Sciatic nerve (tissue), 2 donors: ENCODE results near the gene LAPTM5. TPM values are rescaled to one million over a fixed set of nuclear protein-coding genes. Genes with fewer than 3 reads are reported as not detected.
"Not testable (repeated sequence)": the region's sequence is repeated elsewhere in the genome, so short reads cannot be mapped to it uniquely, and the experiment has no call there.

Experiments
- ATAC-seq: fragments of 200-7000 bp; cut with Tn5 transposase; one replicate; pipeline ENCODE4 v1.9.1; 2020; ENCODE audit warnings: mild to moderate bottlenecking, moderate library complexity
- DNase-seq: peaks from one replicate; pipeline ENCODE4 v3.0.0-alpha.2; 2020; ENCODE audit warnings: low spot score
- intact Hi-C: fragments of 100-400 bp; cut with DNase I; formaldehyde crosslinking; loops from one replicate; pipeline ENCODE4 v1.14.2; 2022
- total RNA-seq: library from RNA; stranded (reverse); fragmentation: NEBNext Ultra II Directional; extraction: Animal tissue kit (Norgen Biotek cat#: 25700); gene quantifications from one replicate; pipeline ENCODE4 v1.2.1, GENCODE V29; 2021
- donor health status: DM: no; HTN: no; CAD: no.
- donor health status: DM: no; HTN: no; CAD: no.

Gene LAPTM5
- total RNA-seq, 1 donor from 2014 or later = 65.0 TPM

DNA sequence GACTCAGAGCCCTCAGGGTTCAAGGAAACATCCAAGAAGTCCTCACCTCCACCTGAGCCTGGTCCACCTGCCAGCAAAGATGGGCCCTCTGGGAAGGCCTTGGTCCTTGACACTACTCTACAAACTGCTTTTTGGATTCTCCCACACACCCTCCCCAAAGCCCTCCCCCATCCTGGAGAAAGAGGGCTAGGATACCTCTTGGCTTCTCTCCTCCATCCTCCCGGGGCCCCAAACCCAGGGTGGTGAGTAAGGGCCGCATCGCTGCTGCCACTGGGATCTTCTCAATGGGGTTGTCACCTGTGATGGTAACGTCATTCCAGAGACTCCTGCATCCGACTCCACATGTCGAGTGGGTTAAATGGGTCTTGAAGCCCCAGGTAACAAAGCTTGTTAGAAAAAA is 60.7 kb downstream of the LAPTM5 start:
- intact Hi-C loops = no loop called here
- DNase-seq = no peak
- no peak for ATAC-seq

- intact Hi-C loops = no loop called here
- ATAC-seq (peak; percentile 84), DNase-seq (no peak)
Observed at GRCh38 chr1:30695439-30695841, 62.1 kb downstream of the LAPTM5 start.

GRCh38 chr1:30694280-30695175 is 63.0 kb downstream of the LAPTM5 start:
- ATAC-seq = no peak
- intact Hi-C loops = no loop called here
- DNase-seq = no peak

DNA sequence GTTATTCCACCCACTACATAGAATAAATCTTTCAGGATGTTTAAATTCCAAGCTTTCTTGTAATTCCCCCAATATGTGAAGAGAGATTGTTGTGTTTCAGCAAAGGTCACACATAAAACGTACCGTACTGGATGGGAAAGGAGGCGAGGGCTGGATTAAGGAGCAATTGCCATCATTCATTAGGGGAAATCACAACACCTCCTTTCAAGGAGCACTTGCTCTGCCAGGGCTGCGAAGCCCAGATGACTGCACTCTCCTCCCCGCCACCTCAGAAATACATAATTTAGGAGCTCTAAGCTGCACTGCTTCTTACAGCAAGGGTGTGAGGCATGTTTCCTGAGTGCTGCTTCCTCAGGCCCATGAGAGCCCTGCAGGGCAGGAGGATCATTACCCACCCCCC is 63.8 kb downstream of the LAPTM5 start:
- DNase-seq = no peak

DNA sequence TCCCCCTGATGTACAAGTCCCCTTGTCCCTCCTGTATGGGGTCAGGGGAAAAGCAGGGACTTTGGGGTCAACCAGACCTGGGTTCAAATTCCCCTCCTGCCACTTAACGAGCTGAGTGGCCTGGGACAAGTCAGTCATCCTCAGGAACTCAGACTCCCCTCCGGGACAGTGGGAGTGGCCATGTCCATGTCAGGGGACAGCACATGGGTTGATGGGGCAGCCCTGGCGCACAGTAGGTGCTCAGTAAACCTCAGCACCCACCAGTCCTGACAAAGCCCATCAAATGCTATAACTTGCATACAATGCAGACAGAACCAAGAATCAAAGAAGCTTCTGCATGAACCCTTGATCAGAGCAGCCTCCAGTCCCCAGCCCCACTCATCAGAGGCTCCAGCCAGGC is 64.2 kb downstream of the LAPTM5 start:
- DNase-seq (no peak), ATAC-seq (no peak)
- intact Hi-C loops = no loop called here

More for the DNA sequence above, 63.8 kb downstream of the LAPTM5 start:
- ATAC-seq = no peak
- intact Hi-C loops = no loop called here

DNA sequence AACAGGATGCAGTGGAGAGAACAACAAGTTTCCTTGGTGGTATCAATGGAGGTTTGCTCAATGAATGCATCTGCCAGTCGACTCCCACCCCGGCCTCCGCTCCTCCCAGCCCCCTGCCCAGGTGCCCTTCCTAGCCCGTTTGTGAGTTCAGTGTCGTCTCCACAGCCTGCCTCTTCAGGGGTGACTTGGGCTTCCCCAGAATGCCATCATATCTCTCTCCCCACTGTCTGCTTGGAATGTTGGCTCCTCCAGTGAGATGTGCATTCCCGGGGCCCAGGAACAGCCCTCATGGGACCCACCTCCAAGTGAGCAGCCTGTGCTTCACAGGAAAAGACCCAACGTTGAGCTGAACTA is 64.6 kb downstream of the LAPTM5 start:
- ATAC-seq (no peak), DNase-seq (no peak)
- intact Hi-C loops = no loop called here

DNA sequence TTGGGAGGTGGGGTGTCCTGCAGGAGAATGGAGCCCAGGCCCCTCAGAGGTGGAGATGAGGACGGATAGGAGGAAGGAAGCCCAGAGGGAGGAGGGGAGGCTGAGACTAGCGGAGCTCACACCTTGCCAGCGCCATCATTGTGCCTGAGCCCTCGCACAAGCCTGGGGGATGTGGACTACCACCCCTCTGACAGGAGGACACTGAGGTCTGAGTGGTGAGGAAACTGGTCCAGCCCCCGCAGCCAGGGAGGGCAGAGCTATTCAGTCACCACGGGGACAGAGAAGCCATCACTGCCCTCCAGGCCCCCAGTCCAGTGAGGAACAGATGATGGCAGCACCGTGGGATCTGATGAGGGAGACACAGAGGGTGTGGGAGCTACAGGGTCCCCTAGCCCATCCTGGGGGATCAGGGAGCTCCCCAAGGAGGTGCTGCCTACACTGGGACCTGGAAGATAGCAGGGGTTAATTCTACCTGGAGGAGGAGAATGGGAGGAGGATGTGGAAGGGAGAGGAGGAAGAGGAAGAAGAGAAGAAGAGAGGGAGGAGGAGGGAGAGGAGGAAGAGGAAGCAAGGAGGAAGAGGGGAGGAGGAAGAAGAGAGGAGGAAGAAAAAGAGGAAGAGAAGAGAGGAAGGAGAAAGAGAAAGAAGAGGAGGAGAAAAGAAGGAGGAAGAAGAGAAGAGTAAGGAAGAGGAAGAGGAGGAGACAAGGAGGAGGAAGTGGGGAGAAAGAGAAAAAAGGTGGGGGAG is 65.2 kb downstream of the LAPTM5 start:
- intact Hi-C loops = no loop called here
- DNase-seq = no peak

DNA sequence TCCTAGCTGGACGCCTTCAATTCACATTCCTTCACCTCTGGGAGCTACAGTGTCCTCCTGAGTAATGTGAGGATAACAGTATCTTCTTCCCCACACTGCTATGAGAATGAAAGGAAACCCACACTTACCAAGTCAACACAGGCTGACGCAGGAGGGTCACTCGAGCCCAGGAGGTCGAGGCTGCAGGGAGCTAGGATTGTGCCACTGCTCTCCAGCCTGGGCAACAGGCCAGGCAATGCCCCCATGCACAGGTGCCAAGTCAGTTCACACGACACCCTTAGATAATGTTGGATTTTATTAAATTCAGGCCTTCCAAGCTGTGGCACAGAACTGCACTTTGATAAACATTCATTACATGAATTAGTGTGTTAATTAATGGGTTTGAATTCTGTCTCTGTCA is 66.1 kb downstream of the LAPTM5 start:
- ATAC-seq = no peak

More for the DNA sequence above, 65.2 kb downstream of the LAPTM5 start:
- no peak for ATAC-seq

GRCh38 chr1:30689901-30690645 is 67.5 kb downstream of the LAPTM5 start:
- intact Hi-C loops = no loop called here
- DNase-seq (no peak), ATAC-seq (no peak)

More for the DNA sequence above, 66.1 kb downstream of the LAPTM5 start:
- intact Hi-C loops = no loop called here
- DNase-seq = no peak

- DNase-seq (no peak), ATAC-seq (no peak)
- intact Hi-C loops = no loop called here
Observed at GRCh38 chr1:30688920-30689794, 68.4 kb downstream of the LAPTM5 start.

GRCh38 chr1:30688516-30688915 is 69.1 kb downstream of the LAPTM5 start:
- intact Hi-C loops, DNase-seq, ATAC-seq: not testable (repeated sequence)

DNA sequence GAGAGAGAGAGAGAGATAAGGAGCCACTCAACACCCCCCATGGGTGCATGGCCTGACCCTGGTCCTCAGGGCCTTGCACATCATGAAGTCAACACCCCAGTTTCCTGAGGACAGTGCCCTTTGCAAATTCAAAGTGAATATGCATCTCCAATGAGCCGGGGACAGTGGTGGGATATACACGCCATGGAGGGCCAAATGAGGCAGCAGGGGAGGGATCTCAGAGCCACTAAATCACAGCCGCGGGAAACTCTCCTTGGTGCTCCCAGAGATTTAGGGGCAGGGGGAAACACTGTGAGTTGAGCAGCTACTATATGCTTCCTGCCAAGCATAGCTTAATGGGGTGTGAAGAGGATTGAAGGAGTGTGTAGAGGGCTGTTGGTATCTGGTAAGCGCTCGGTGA is 69.7 kb downstream of the LAPTM5 start:
- no peak for DNase-seq

DNA sequence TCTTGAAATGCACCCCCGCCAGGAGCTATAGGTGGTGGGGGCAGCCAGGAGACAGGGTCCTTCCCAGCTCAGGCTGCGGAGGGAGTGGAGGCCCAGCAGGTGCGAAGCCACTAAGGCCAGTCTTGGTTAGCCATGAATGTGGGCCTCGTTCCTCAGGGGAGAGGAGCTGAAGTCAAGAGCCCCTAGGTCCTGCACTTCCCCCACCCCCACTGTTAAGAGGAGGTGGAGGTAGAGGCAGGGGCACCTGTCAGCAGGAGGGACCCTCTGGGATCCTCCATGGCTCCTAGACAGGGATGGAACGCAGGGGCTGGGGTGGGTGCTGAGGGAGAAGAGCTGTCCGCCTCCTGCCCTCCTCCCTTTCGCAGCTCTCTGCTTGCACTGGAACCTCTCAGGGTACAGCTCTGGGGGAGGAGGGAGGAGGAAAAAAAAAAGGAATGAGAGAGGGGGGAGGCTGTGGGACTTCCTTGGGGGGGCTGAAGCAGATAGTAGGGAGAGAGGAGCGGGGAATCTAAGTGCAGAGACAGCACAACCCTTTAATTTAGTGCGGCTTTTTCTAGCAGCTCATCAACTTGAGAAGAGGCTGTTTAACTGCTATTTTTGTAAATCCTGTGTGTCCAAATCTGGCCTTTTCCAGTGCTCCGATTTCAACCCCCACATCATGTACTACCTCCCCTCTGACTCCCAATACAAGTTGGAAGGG is 71.2 kb downstream of the LAPTM5 start:
- ATAC-seq (no peak), DNase-seq (no peak)
- intact Hi-C loops = no loop called here

More for the DNA sequence above, 69.7 kb downstream of the LAPTM5 start:
- intact Hi-C loops = no loop called here
- ATAC-seq = no peak

DNA sequence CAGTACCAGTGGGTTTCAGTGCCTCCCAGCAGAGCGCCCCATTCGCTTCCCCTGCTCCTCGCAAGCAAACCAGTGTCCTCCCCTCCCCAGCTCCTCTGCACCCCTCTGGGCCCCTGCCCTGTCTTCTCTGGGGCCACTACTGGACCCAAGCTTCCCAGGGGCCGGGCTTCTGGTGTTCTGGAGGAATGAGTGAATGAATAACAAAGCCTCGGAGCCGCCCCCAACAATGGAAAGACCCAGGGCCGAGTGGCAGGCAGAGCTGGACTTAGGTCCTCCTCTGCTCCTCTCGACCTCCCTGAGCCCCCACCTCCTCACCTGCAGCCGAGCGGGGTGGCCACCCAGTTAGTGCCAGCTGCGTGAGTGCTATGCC is 71.8 kb downstream of the LAPTM5 start:
- intact Hi-C loops = no loop called here
- DNase-seq (no peak), ATAC-seq (no peak)

- intact Hi-C loops = no loop called here
- ATAC-seq = no peak
- DNase-seq = no peak
Observed at GRCh38 chr1:30684881-30685795, 72.4 kb downstream of the LAPTM5 start.

DNA sequence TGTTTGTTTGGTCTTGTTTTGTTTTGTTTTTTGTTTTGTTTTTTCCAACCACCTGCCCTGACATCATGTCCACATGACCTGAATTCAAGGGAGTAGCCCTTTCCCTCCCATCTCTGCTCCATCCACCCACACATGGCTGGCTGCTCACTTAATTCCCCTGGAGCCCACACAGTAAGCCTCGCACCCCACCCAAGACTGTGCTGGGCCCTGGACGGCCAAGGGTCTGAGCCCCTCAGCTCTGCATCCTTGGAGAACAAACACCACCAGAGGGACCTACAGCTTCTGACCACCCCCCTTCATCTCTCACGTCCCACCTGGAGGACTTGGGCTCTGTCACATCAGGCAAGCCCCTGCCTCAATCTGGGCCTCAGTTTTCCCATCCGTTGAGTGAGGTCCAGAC is 73.3 kb downstream of the LAPTM5 start:
- ATAC-seq = no peak
- intact Hi-C loops = no loop called here
- DNase-seq = no peak

DNA sequence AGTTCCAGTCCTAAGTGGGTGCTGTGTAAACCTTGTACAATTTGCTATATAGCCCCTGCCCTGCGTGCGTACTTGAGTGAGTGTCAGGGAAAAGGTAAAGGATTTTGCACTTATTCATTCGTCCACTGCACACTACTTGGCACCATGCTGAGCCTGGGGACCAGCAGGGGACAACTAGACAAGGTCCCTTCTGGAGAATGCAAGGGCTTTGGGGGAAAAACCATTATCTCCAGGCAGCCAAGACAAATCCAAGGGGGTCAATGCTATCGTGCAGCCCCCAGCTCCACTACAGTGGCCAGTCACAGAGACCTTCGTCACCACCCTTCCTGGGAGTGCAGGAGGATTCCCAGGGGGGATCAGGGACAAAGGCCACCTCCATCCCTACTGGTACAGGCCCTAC is 73.9 kb downstream of the LAPTM5 start:
- DNase-seq = no peak
- ATAC-seq = no peak
- intact Hi-C loops = no loop called here
